Measurements from ENCODE around the gene BANP. TPM values are rescaled to one million over a fixed set of nuclear protein-coding genes. Genes with fewer than 3 reads are reported as not detected.
"Not testable (repeated sequence)": the region's sequence is repeated elsewhere in the genome, so short reads cannot be mapped to it uniquely, and the experiment has no call there.

Gene BANP
- total and polyA plus RNA-seq, 2 donors (not counting 1 experiment from before 2014, with no cell fraction given): 9.3 to 31.0 TPM

- H2AFZ ChIP-seq (ENCODE audit: low read length): no peak overlapping the region
- peaks cover 2% of the 10 kb centered on the region for H3K36me3 ChIP-seq (ENCODE audit: control insufficient read depth, insufficient read depth, low read length)
- H3K79me2 ChIP-seq (ENCODE audit: control insufficient read depth, insufficient read depth, low read length): no peaks in the 10 kb centered on the region
- H3K9me3 ChIP-seq (ENCODE audit: control insufficient read depth, insufficient read depth, low read depth, low read length): no peaks in the 10 kb centered on the region
- TF ChIP-seq EZH2 (IDR thresholded peaks at IDR 0.05; ENCODE audit: low read length, missing control alignments): no peak
- TF ChIP-seq CTCF (conservative IDR thresholded peaks at IDR 0.05 in 1 of 2, IDR thresholded peaks at IDR 0.05 in 1 of 2; ENCODE audit: low read depth in 1 of 2, low read length in 2 of 2): no peak
- H3K27me3 ChIP-seq (ENCODE audit: control insufficient read depth, insufficient read depth, low read length): no peaks in the 10 kb centered on the region
- H4K20me1 ChIP-seq (ENCODE audit: control insufficient read depth, extremely low read depth, insufficient read depth, low read length): no peaks in the 10 kb centered on the region
- H3K4me2 ChIP-seq (ENCODE audit: extremely low read depth, insufficient read depth, low read length): no peak overlapping the region
- H3K27ac ChIP-seq (ENCODE audit: insufficient read depth, low read length): no peak overlapping the region
- peaks cover 2% of the 10 kb centered on the region for H3K4me1 ChIP-seq (ENCODE audit: control insufficient read depth, extremely low read depth, insufficient read depth, low read length)
- DNase-seq (ENCODE audit: low read depth in 2 of 2): no peak
- no peak overlapping the region for H3K9ac ChIP-seq (ENCODE audit: insufficient read depth, low read length)
- H3K4me3 ChIP-seq (replicated peaks in 1 of 4; ENCODE audit: control extremely low read depth in 1 of 4, insufficient read depth in 1 of 4, low read depth in 3 of 4, low read length in 4 of 4): no peak overlapping the region
Observed at GRCh38 chr16:88026964-88027938, 76.0 kb downstream of the BANP start.

- not testable (repeated sequence) for H3K4me1 ChIP-seq (ENCODE audit: control insufficient read depth, extremely low read depth, insufficient read depth, low read length); H3K36me3 ChIP-seq (ENCODE audit: control insufficient read depth, insufficient read depth, low read length); H3K9me3 ChIP-seq (ENCODE audit: control insufficient read depth, insufficient read depth, low read depth, low read length); DNase-seq (ENCODE audit: low read depth in 2 of 2); H3K9ac ChIP-seq (ENCODE audit: insufficient read depth, low read length); H4K20me1 ChIP-seq (ENCODE audit: control insufficient read depth, extremely low read depth, insufficient read depth, low read length); H3K4me2 ChIP-seq (ENCODE audit: extremely low read depth, insufficient read depth, low read length); H3K4me3 ChIP-seq (replicated peaks in 1 of 4; ENCODE audit: control extremely low read depth in 1 of 4, insufficient read depth in 1 of 4, low read depth in 3 of 4, low read length in 4 of 4); H3K79me2 ChIP-seq (ENCODE audit: control insufficient read depth, insufficient read depth, low read length); H3K27me3 ChIP-seq (ENCODE audit: control insufficient read depth, insufficient read depth, low read length); H2AFZ ChIP-seq (ENCODE audit: low read length); H3K27ac ChIP-seq (ENCODE audit: insufficient read depth, low read length)
Observed at GRCh38 chr16:88028177-88028930, 77.1 kb downstream of the BANP start.

GRCh38 chr16:88030498-88030897 lies 79.3 kb downstream of the BANP start:
- H3K4me2 ChIP-seq (ENCODE audit: extremely low read depth, insufficient read depth, low read length): no peak overlapping the region
- H3K4me1 ChIP-seq (ENCODE audit: control insufficient read depth, extremely low read depth, insufficient read depth, low read length): no peaks in the 10 kb centered on the region
- H4K20me1 ChIP-seq (ENCODE audit: control insufficient read depth, extremely low read depth, insufficient read depth, low read length): no peaks in the 10 kb centered on the region
- no peaks in the 10 kb centered on the region for H3K9me3 ChIP-seq (ENCODE audit: control insufficient read depth, insufficient read depth, low read depth, low read length)
- H3K9ac ChIP-seq (ENCODE audit: insufficient read depth, low read length): no peak overlapping the region
- H3K27ac ChIP-seq (ENCODE audit: insufficient read depth, low read length): no peak overlapping the region
- TF ChIP-seq CTCF (conservative IDR thresholded peaks at IDR 0.05 in 1 of 2, IDR thresholded peaks at IDR 0.05 in 1 of 2; ENCODE audit: low read depth in 1 of 2, low read length in 2 of 2) (no peak), EZH2 (IDR thresholded peaks at IDR 0.05; ENCODE audit: low read length, missing control alignments) (no peak)
- DNase-seq (ENCODE audit: low read depth in 2 of 2): no peak
- no peaks in the 10 kb centered on the region for H3K79me2 ChIP-seq (ENCODE audit: control insufficient read depth, insufficient read depth, low read length)
- no peaks in the 10 kb centered on the region for H3K27me3 ChIP-seq (ENCODE audit: control insufficient read depth, insufficient read depth, low read length)
- H3K36me3 ChIP-seq (ENCODE audit: control insufficient read depth, insufficient read depth, low read length): peaks cover 2% of the 10 kb centered on the region
- no peak overlapping the region for H2AFZ ChIP-seq (ENCODE audit: low read length)
- no peak overlapping the region for H3K4me3 ChIP-seq (replicated peaks in 1 of 4; ENCODE audit: control extremely low read depth in 1 of 4, insufficient read depth in 1 of 4, low read depth in 3 of 4, low read length in 4 of 4)

GRCh38 chr16:88030961-88031360 lies 79.7 kb downstream of the BANP start:
- H3K9ac ChIP-seq (ENCODE audit: insufficient read depth, low read length); H3K4me1 ChIP-seq (ENCODE audit: control insufficient read depth, extremely low read depth, insufficient read depth, low read length): not testable (repeated sequence)

More at GRCh38 chr16:88030961-88031360, 79.7 kb downstream of the BANP start:
- H3K27ac ChIP-seq (ENCODE audit: insufficient read depth, low read length); H4K20me1 ChIP-seq (ENCODE audit: control insufficient read depth, extremely low read depth, insufficient read depth, low read length); H3K4me2 ChIP-seq (ENCODE audit: extremely low read depth, insufficient read depth, low read length); H3K36me3 ChIP-seq (ENCODE audit: control insufficient read depth, insufficient read depth, low read length); H3K4me3 ChIP-seq (replicated peaks in 1 of 4; ENCODE audit: control extremely low read depth in 1 of 4, insufficient read depth in 1 of 4, low read depth in 3 of 4, low read length in 4 of 4); H3K9me3 ChIP-seq (ENCODE audit: control insufficient read depth, insufficient read depth, low read depth, low read length); H2AFZ ChIP-seq (ENCODE audit: low read length); H3K27me3 ChIP-seq (ENCODE audit: control insufficient read depth, insufficient read depth, low read length); DNase-seq (ENCODE audit: low read depth in 2 of 2); H3K79me2 ChIP-seq (ENCODE audit: control insufficient read depth, insufficient read depth, low read length): not testable (repeated sequence)

Data from fibroblast of lung (primary cell).